SK-N-SH treated with all-trans-retinoic acid at 6 μM for 48 hours (cell line): ENCODE measurements around the gene BSDC1.

ENCODE experiments used
- ATAC-seq: fragments of 200-7000 bp; cut with Tn5 transposase; 3 replicates; pipeline ENCODE4 v1.9.1; 2020; ENCODE audit warnings: mild to moderate bottlenecking, moderate library complexity
- ARNTL ChIP-seq: fragments of 450-650 bp; formaldehyde crosslinking; IDR thresholded peaks from 2 replicates; pipeline ENCODE4 v1.5.0; 2020; ENCODE audit warnings: low read depth, mild to moderate bottlenecking, moderate library complexity, borderline replicate concordance
- CSDC2 ChIP-seq: fragments of 250-450 bp; sonication (Bioruptor Pico); IDR thresholded peaks from 2 replicates; pipeline ENCODE4 v1.5.0; 2020; ENCODE audit warnings: mild to moderate bottlenecking, moderate library complexity
- GLIS3 ChIP-seq: fragments of 250-450 bp; sonication (Bioruptor Pico); IDR thresholded peaks from 2 replicates; pipeline ENCODE4 v1.5.0; 2020; ENCODE audit warnings: mild to moderate bottlenecking, moderate library complexity
- ISL1 ChIP-seq: fragments of 250-450 bp; sonication (Bioruptor Pico); IDR thresholded peaks from 2 replicates; pipeline ENCODE4 v2.1.2; 2022; ENCODE audit warnings: mild to moderate bottlenecking, moderate library complexity
- PPARA ChIP-seq: fragments of 250-450 bp; sonication (Bioruptor Pico); IDR thresholded peaks from 2 replicates; pipeline ENCODE4 v1.5.0; 2020; ENCODE audit warnings: mild to moderate bottlenecking, borderline replicate concordance
- RARB ChIP-seq: fragments of 250-450 bp; sonication (Bioruptor Pico); IDR thresholded peaks from 2 replicates; pipeline ENCODE4 v1.8.0; 2021; ENCODE audit warnings: mild to moderate bottlenecking, moderate library complexity
- SNAI2 ChIP-seq: fragments of 250-450 bp; sonication (Bioruptor Pico); IDR thresholded peaks from 2 replicates; pipeline ENCODE4 v1.5.0; 2020; ENCODE audit warnings: mild to moderate bottlenecking, moderate library complexity
- TCF4 ChIP-seq: fragments of 250-450 bp; sonication (Bioruptor Pico); IDR thresholded peaks from 2 replicates; pipeline ENCODE4 v1.8.0; 2021; ENCODE audit warnings: mild to moderate bottlenecking, moderate library complexity, borderline replicate concordance
- TOX ChIP-seq: fragments of 250-450 bp; sonication (Bioruptor Pico); IDR thresholded peaks from 2 replicates; pipeline ENCODE4 v1.8.0; 2021; ENCODE audit warnings: mild to moderate bottlenecking, moderate library complexity, borderline replicate concordance
- ZC3H10 ChIP-seq: fragments of 250-450 bp; sonication (Bioruptor Pico); IDR thresholded peaks from 2 replicates; pipeline ENCODE4 v1.5.1; 2021; ENCODE audit warnings: mild to moderate bottlenecking, moderate library complexity
- ZFP3 ChIP-seq: fragments of 250-450 bp; sonication (Bioruptor Pico); IDR thresholded peaks from 2 replicates; pipeline ENCODE4 v1.5.0; 2020; ENCODE audit warnings: mild to moderate bottlenecking, moderate library complexity
- ZFP30 ChIP-seq: fragments of 450-650 bp; formaldehyde crosslinking; IDR thresholded peaks from 2 replicates; pipeline ENCODE4 v1.5.0; 2022; ENCODE audit warnings: mild to moderate bottlenecking, moderate library complexity
- ZNF565 ChIP-seq: fragments of 450-650 bp; formaldehyde crosslinking; conservative IDR thresholded peaks from 2 replicates; pipeline ENCODE4 v1.5.0; 2020; ENCODE audit warnings: low read depth, mild to moderate bottlenecking, moderate library complexity
- ZNF70 ChIP-seq: fragments of 450-650 bp; formaldehyde crosslinking; IDR thresholded peaks from 2 replicates; pipeline ENCODE4 v1.5.0; 2020; ENCODE audit warnings: mild to moderate bottlenecking, moderate library complexity
- ZNF8 ChIP-seq: fragments of 450-650 bp; formaldehyde crosslinking; IDR thresholded peaks from 2 replicates; pipeline ENCODE4 v1.5.0; 2020; ENCODE audit warnings: mild to moderate bottlenecking, moderate library complexity
- TF ChIP-seq, protein P1 (sequence below): fragments of 250-450 bp; sonication (Bioruptor Pico); IDR thresholded peaks from 2 replicates; pipeline ENCODE4 v1.5.0; 2020; ENCODE audit warnings: mild to moderate bottlenecking, moderate library complexity
- TF ChIP-seq, protein P2 (sequence below): fragments of 250-450 bp; sonication (Bioruptor Pico); IDR thresholded peaks from 2 replicates; pipeline ENCODE4 v1.5.1; 2021; ENCODE audit warnings: mild to moderate bottlenecking, moderate library complexity
- TF ChIP-seq, protein P3 (sequence below): fragments of 250-450 bp; sonication (Bioruptor Pico); IDR thresholded peaks from 2 replicates; pipeline ENCODE4 v1.5.1; 2020; ENCODE audit warnings: low read depth, mild to moderate bottlenecking, moderate library complexity

The BSDC1 gene

DNA sequence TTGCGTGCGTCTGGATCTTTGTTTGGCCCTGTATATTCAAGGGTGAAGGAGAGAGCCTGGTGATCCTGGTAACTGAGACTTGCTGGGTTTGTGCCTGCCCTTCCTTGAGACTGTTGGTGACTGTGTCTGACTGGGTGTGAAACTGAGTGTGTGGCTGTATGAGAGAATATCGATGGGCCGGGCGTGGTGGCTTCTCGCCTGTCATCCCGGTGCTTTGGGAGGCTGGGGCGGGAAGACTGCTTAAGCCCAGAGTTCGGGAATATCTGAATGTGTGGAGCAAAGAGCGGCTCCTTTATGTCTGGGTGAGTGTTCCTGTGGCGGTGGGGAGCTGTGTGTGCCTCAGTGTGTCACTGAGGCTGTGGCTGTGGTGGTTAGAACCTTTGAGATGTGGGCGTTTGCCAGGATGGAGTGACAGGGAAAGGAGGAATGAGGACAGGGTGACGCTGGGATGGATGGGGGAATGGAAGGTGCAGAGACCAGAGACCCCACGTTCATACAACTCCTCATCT, 55.5 kb downstream of the BSDC1 start:
- no peak for ATAC-seq

DNA sequence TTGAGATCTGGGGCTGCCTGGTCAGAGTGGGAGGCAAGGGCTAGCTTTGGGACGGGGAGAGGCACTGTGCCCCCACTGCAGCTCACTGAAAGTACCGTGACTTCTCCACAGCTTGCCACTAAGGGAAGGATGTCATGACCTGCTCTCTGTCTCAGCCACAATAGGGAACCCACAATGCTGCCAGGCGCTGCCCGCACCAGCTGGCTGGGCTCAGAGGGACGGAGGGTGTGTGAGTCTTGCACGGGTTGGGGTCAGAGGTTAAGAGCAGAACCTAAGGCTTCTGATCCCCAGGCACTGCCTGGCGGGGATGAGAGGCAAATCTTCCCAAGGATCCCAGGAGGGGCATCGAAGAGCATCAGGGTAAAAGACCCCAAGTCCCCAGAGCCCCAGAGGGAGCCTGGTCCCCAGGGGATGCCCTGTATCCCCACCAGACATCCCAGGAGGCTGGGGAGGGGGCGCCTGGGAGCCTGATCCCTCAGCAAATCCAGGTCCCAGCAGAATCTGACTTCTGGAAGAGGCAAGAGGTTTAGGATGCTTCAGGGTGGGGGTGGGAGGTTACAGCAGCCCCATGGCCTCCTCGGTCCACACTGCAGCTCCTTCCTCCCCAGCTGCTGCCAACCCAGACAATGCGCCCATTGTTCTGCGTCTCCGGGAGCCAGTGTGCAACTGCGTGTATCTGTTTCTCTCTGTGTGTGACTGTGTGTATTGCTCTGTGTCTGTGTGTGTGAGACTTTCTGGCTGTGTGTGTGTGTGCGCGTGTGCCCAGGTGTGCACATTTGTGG, 56.2 kb downstream of the BSDC1 start:
- no peak for ATAC-seq
- TF ChIP-seq, protein P1, sequence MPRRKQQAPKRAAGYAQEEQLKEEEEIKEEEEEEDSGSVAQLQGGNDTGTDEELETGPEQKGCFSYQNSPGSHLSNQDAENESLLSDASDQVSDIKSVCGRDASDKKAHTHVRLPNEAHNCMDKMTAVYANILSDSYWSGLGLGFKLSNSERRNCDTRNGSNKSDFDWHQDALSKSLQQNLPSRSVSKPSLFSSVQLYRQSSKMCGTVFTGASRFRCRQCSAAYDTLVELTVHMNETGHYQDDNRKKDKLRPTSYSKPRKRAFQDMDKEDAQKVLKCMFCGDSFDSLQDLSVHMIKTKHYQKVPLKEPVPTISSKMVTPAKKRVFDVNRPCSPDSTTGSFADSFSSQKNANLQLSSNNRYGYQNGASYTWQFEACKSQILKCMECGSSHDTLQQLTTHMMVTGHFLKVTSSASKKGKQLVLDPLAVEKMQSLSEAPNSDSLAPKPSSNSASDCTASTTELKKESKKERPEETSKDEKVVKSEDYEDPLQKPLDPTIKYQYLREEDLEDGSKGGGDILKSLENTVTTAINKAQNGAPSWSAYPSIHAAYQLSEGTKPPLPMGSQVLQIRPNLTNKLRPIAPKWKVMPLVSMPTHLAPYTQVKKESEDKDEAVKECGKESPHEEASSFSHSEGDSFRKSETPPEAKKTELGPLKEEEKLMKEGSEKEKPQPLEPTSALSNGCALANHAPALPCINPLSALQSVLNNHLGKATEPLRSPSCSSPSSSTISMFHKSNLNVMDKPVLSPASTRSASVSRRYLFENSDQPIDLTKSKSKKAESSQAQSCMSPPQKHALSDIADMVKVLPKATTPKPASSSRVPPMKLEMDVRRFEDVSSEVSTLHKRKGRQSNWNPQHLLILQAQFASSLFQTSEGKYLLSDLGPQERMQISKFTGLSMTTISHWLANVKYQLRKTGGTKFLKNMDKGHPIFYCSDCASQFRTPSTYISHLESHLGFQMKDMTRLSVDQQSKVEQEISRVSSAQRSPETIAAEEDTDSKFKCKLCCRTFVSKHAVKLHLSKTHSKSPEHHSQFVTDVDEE (CRISPR knock-in tag): no peak
- TF ChIP-seq ARNTL (CRISPR knock-in tag): no peak
- TF ChIP-seq SNAI2 (CRISPR knock-in tag): no peak
- TF ChIP-seq, protein P2, sequence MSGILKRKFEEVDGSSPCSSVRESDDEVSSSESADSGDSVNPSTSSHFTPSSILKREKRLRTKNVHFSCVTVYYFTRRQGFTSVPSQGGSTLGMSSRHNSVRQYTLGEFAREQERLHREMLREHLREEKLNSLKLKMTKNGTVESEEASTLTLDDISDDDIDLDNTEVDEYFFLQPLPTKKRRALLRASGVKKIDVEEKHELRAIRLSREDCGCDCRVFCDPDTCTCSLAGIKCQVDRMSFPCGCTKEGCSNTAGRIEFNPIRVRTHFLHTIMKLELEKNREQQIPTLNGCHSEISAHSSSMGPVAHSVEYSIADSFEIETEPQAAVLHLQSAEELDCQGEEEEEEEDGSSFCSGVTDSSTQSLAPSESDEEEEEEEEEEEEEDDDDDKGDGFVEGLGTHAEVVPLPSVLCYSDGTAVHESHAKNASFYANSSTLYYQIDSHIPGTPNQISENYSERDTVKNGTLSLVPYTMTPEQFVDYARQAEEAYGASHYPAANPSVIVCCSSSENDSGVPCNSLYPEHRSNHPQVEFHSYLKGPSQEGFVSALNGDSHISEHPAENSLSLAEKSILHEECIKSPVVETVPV (CRISPR knock-in tag): no peak
- TF ChIP-seq ZNF565: no peak
- no peak for TF ChIP-seq ZFP3 (CRISPR knock-in tag)
- no peak for TF ChIP-seq ZNF70 (CRISPR knock-in tag)
- no peak for TF ChIP-seq TCF4 (CRISPR knock-in tag)
- TF ChIP-seq CSDC2: no peak
- no peak for TF ChIP-seq ZNF8 (CRISPR knock-in tag)
- TF ChIP-seq PPARA: no peak
- TF ChIP-seq ZFP30 (CRISPR knock-in tag): no peak

More for the DNA sequence above, 55.5 kb downstream of the BSDC1 start:
- TF ChIP-seq TOX (CRISPR knock-in tag) (no peak), SNAI2 (CRISPR knock-in tag) (no peak)

DNA sequence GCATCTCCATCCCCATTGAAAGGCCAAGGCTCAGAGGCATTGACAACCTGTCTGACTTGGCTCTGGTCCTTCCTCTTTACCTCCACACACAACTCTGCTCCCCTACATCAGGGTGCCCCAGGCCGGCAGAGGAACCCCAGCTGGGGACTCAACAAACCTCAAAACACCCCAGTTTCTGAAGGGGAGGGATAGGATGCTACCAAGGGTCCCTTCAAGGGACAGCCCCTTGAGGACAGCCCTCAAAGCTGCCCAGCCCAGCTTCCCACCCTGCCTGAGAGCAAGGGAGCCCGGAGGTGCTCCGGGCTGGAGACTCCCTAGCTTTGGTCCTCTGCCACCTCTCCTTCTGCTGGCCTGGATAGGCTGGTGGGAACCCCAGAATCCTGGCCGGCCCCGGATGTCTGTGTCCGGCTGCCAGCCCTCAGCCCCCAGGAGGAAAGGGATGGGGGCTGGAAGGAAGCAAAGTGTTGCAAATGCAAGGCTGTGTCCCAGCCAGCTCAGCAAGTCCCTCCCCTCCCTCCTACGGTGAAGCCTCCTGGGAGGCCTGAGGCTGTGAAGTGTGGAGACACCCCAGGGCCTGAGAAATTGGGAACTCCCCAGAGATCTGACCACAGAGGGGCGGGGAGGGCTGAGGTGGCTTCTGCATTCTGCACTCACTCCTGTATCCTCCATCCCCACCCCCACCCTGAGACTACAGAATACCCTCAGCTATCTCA, 57.1 kb downstream of the BSDC1 start:
- no peak for ATAC-seq
- no peak for TF ChIP-seq TOX (CRISPR knock-in tag)
- no peak for TF ChIP-seq ZNF70 (CRISPR knock-in tag)
- no peak for TF ChIP-seq ZC3H10 (CRISPR knock-in tag)
- TF ChIP-seq SNAI2 (CRISPR knock-in tag): no peak
- no peak for TF ChIP-seq ZFP30 (CRISPR knock-in tag)
- no peak for TF ChIP-seq ISL1 (CRISPR knock-in tag)

DNA sequence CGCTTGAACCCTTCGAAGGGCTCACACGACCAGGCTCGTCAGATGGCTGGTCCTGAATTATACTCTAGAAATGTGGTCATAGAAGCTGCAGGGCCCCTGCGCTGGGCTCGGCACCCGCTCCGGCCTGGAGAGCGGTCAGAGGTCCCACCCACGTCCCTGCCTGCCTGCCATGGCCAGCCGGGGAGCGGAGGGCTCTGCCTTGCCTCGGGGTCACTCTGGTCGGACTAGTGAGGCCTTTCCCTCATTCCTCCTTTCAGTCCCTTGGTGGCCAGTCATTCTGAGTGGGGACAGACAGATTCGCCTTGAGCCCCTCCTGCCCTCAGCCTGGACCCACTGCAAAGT, 57.7 kb downstream of the BSDC1 start:
- TF ChIP-seq ZC3H10 (CRISPR knock-in tag): no peak
- no peak for TF ChIP-seq ISL1 (CRISPR knock-in tag)
- TF ChIP-seq GLIS3 (CRISPR knock-in tag): no peak
- TF ChIP-seq, protein P1 (CRISPR knock-in tag): no peak
- TF ChIP-seq ZFP30 (CRISPR knock-in tag): no peak
- TF ChIP-seq, protein P3, sequence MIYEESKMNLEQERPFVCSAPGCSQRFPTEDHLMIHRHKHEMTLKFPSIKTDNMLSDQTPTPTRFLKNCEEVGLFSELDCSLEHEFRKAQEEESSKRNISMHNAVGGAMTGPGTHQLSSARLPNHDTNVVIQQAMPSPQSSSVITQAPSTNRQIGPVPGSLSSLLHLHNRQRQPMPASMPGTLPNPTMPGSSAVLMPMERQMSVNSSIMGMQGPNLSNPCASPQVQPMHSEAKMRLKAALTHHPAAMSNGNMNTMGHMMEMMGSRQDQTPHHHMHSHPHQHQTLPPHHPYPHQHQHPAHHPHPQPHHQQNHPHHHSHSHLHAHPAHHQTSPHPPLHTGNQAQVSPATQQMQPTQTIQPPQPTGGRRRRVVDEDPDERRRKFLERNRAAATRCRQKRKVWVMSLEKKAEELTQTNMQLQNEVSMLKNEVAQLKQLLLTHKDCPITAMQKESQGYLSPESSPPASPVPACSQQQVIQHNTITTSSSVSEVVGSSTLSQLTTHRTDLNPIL (CRISPR knock-in tag): no peak
- no peak for TF ChIP-seq RARB (CRISPR knock-in tag)
- peak; percentile 1; the same call in 2 of the 3 replicates for ATAC-seq
